GM18873 (cell line): ENCODE measurements around the gene C9orf152.
"Not testable (repeated sequence)": the region's sequence is repeated elsewhere in the genome, so short reads cannot be mapped to it uniquely, and the experiment has no call there.

ENCODE experiments used
- ATAC-seq: cut with Tn5 transposase; IDR thresholded peaks from one replicate; pipeline ENCODE4 v1.9.1; 2021; ENCODE audit warnings: mild to moderate bottlenecking, moderate library complexity, moderate number of reproducible peaks; ENCODE audit not compliant: unreplicated experiment, low FRiP score

C9orf152 gene

GRCh38 chr9:110208031-110208430 lies at the start of gene C9orf152:
C9orf152 (minus strand) TSS chr9:110208159; CDS start chr9:110207579, 580 bp downstream.
- ATAC-seq, result no peak

- no peak for ATAC-seq
These were observed 49.3 kb upstream of the C9orf152 start for GRCh38 chr9:110257097-110257841.

- ATAC-seq, result peak; percentile 50
These were observed 48.6 kb upstream of the C9orf152 start, which contains the start of gene TXN for GRCh38 chr9:110256380-110257096. TXN (minus strand) TSS chr9:110256507; CDS start chr9:110256435, 72 bp downstream.

- ATAC-seq, result peak; percentile 12
These were observed 47.8 kb upstream of the C9orf152 start for GRCh38 chr9:110255463-110256379.

- no peak for ATAC-seq
These were observed 47.1 kb upstream of the C9orf152 start for GRCh38 chr9:110255034-110255462.

GRCh38 chr9:110254500-110254899 lies 46.5 kb upstream of the C9orf152 start:
- no peak for ATAC-seq

- ATAC-seq, result no peak
These were observed 44.7 kb upstream of the C9orf152 start for GRCh38 chr9:110252509-110253139.

GRCh38 chr9:110251770-110252169 lies 43.8 kb upstream of the C9orf152 start:
- not testable (repeated sequence) for ATAC-seq

GRCh38 chr9:110251212-110251611 lies 43.3 kb upstream of the C9orf152 start:
- ATAC-seq, result no peak

- no peak for ATAC-seq
These were observed 41.6 kb upstream of the C9orf152 start for GRCh38 chr9:110249603-110250002.

GRCh38 chr9:110248361-110248760 lies 40.4 kb upstream of the C9orf152 start:
- no peak for ATAC-seq

GRCh38 chr9:110246214-110246613 lies 38.3 kb upstream of the C9orf152 start:
- no peak for ATAC-seq

GRCh38 chr9:110244616-110245015 lies 36.7 kb upstream of the C9orf152 start:
- no peak for ATAC-seq

GRCh38 chr9:110241858-110242321 lies 33.9 kb upstream of the C9orf152 start:
- ATAC-seq, result no peak

GRCh38 chr9:110241260-110241857 lies 33.4 kb upstream of the C9orf152 start:
- ATAC-seq, result no peak

- ATAC-seq, result no peak
These were observed 32.2 kb upstream of the C9orf152 start for GRCh38 chr9:110240198-110240597.

- ATAC-seq, result no peak
These were observed 20.4 kb upstream of the C9orf152 start for GRCh38 chr9:110228321-110228720.

- no peak for ATAC-seq
These were observed 16.6 kb upstream of the C9orf152 start for GRCh38 chr9:110224583-110224982.

- no peak for ATAC-seq
These were observed 12.8 kb upstream of the C9orf152 start for GRCh38 chr9:110220809-110221208.

GRCh38 chr9:110217656-110218099 lies 9.7 kb upstream of the C9orf152 start:
- no peak for ATAC-seq
